K562 (cell line): Measurements from ENCODE around the gene C1QTNF5. TPM values are rescaled to one million over a fixed set of nuclear protein-coding genes. Genes with fewer than 3 reads are reported as not detected.
A peak's percentile ranks its signal among the peaks of the same experiment; 100 is the strongest.

ENCODE experiments used
- BDP1 ChIP-seq: IDR thresholded peaks from 3 replicates; pipeline ENCODE4 v1.6.1; 2011; ENCODE audit not compliant: insufficient read length, insufficient read depth
- EHMT2 ChIP-seq: fragments of 450-650 bp; IDR thresholded peaks from 2 replicates; pipeline ENCODE4 v1.6.1; 2018; ENCODE audit warnings: antibody characterized with exemption
- FIP1L1 ChIP-seq: fragments of 200-400 bp; formaldehyde crosslinking; IDR thresholded peaks from 2 replicates; pipeline ENCODE4 v1.6.1; 2018; ENCODE audit warnings: mild to moderate bottlenecking, low read depth, low read length; ENCODE audit not compliant: poor library complexity, severe bottlenecking
- HCFC1 ChIP-seq: IDR thresholded peaks from 2 replicates; pipeline ENCODE4 v1.6.1; 2012; ENCODE audit warnings: low read depth, low read length, improper control_type of control experiment
- L3MBTL2 ChIP-seq: fragments of 450-650 bp; IDR thresholded peaks from 2 replicates; pipeline ENCODE4 v1.6.1; 2016; ENCODE audit warnings: mild to moderate bottlenecking, moderate library complexity
- POLR2AphosphoS2 ChIP-seq: IDR thresholded peaks from 2 replicates; pipeline ENCODE4 v1.6.1; 2012; ENCODE audit warnings: low read length, improper control_type of control experiment
- POLR2H ChIP-seq: IDR thresholded peaks from 2 replicates; pipeline ENCODE4 v1.6.1; 2016; ENCODE audit warnings: missing genetic modification characterization, low read depth, mild to moderate bottlenecking, control low read depth, missing compliant biosample characterization, moderate library complexity
- SETDB1 ChIP-seq: IDR thresholded peaks from one replicate; pipeline ENCODE4 v1.6.1; 2012; ENCODE audit warnings: low read length, control low read depth, inconsistent platforms
- SIN3B ChIP-seq: fragments of 450-650 bp; IDR thresholded peaks from 2 replicates; pipeline ENCODE4 v1.6.1; 2017; ENCODE audit warnings: low read depth, mild to moderate bottlenecking, moderate library complexity
- SNRNP70 ChIP-seq: fragments of 200-400 bp; formaldehyde crosslinking; optimal IDR thresholded peaks from 2 replicates; pipeline ENCODE3; 2017; ENCODE audit warnings: low read depth, low read length
- SP1 ChIP-seq: sonication (generic); formaldehyde crosslinking; IDR thresholded peaks from 2 replicates; pipeline ENCODE4 v1.8.1; 2022; ENCODE audit warnings: mild to moderate bottlenecking, missing genetic modification reagents
- SRSF7 ChIP-seq: fragments of 200-400 bp; formaldehyde crosslinking; optimal IDR thresholded peaks from 2 replicates; pipeline ENCODE3; 2017; ENCODE audit warnings: mild to moderate bottlenecking, low read depth, low read length
- ZBTB7A ChIP-seq: IDR thresholded peaks from 2 replicates; pipeline ENCODE4 v1.6.1; 2011; ENCODE audit warnings: low read depth, mild to moderate bottlenecking, low read length, moderate library complexity, borderline replicate concordance; ENCODE audit not compliant: control insufficient read depth
- ZNF184 ChIP-seq: sonication (generic); formaldehyde crosslinking; IDR thresholded peaks from 2 replicates; pipeline ENCODE4 v1.5.0; 2020; ENCODE audit warnings: missing genetic modification reagents
- ZNF830 ChIP-seq: fragments of 250-450 bp; sonication (Bioruptor Pico); IDR thresholded peaks from 2 replicates; pipeline ENCODE4 v1.5.0; 2021; ENCODE audit warnings: mild to moderate bottlenecking
- polyA plus RNA-seq, 8 experiments: library from polyadenylated mRNA; depleted of rRNA in 4 of 8; stranded (reverse) in 5 of 8; unstranded in 3 of 8; fragments of >200 nt; fragmentation: Nextera tagmentation in 2 of 8; fragmentation: Illumina TruSeq in 1 of 8; extraction: Ambion mirVana in 2 of 8; extraction: Trizol in 1 of 8; gene quantifications; 2 replicates each; pipeline versions ENCODE4 v1.2.1 to v1.2.3, GENCODE V29; 2011 to 2014; ENCODE audit warnings: inconsistent platforms in 1 of 8, missing spikeins in 1 of 8
- total RNA-seq, 7 experiments: library from RNA; depleted of rRNA in 6 of 7; stranded (reverse); fragments of >200 nt in 6 of 7; fragmentation: Illumina TruSeq in 2 of 7; extraction: Trizol in 2 of 7; gene quantifications; 2 replicates each; pipeline versions ENCODE4 v1.2.1 to v1.2.3, GENCODE V29; 2011 to 2021; ENCODE audit warnings: low replicate concordance in 1 of 7
- TF ChIP-seq, protein P1 (sequence below): fragments of 250-450 bp; sonication (Bioruptor Pico); IDR thresholded peaks from 2 replicates; pipeline ENCODE4 v1.8.0; 2022; ENCODE audit warnings: moderate library complexity, mild to moderate bottlenecking, inconsistent platforms
- TF ChIP-seq, protein P2 (sequence below): sonication (generic); formaldehyde crosslinking; IDR thresholded peaks from 2 replicates; pipeline ENCODE4 v1.8.0; 2022; ENCODE audit warnings: mild to moderate bottlenecking, low read depth, missing genetic modification reagents
- TF ChIP-seq, protein P3 (sequence below): sonication (generic); formaldehyde crosslinking; IDR thresholded peaks from 2 replicates; pipeline ENCODE4 v1.8.1; 2023; ENCODE audit warnings: mild to moderate bottlenecking, missing genetic modification reagents
- TF ChIP-seq, protein P4 (sequence below): sonication (generic); formaldehyde crosslinking; IDR thresholded peaks from 2 replicates; pipeline ENCODE4 v1.8.0; 2022; ENCODE audit warnings: missing genetic modification reagents, mild to moderate bottlenecking, borderline replicate concordance
- TF ChIP-seq, protein P5 (sequence below): sonication (generic); formaldehyde crosslinking; IDR thresholded peaks from 2 replicates; pipeline ENCODE4 v1.5.0; 2020; ENCODE audit warnings: missing genetic modification reagents

C1QTNF5 gene
- total and polyA plus RNA-seq, 9 of the 15 experiments (the other 6 are each of a cell fraction or from before 2014, with no cell fraction given), result 0.07 to 0.76 (median 0.24) TPM; not detected in 1

DNA sequence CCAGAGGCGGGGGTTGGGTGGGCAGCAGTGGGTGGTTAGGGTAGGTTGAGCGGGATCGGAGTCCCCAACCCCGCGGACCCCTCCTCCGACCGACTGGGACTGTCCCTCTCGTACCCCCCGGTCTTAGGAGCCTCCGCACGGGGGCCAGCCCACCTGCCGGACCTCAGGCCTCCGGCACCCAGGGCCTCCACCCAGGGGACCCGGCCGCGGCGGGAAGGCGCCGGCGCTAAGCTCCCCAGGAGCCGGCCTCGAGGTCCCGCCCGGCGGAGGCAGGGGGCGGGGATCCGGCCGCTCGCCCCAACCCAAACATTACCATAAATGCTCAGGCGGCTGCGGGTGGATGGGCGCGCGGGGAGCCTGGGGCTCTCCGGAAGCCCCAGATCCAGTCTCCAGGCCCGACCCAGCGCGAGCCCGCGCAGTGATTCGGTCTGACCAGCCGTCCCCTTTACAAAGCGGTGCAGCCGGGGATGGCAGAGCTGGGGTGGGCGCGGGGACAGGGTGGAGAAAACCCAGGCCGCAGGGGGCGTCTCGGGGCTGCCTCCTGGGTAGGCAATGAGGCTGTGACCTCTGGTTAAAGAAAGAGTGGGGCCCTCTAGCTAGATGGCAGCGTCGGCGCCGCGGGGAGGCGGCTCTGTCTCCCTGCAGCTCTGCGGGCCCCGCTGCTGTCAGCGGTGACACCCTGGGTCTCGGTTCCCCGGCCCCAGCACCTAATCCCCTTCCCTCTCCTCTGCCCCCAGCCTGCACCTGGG, 19.7 kb downstream of the C1QTNF5 start (continued):
- TF ChIP-seq, protein P1, sequence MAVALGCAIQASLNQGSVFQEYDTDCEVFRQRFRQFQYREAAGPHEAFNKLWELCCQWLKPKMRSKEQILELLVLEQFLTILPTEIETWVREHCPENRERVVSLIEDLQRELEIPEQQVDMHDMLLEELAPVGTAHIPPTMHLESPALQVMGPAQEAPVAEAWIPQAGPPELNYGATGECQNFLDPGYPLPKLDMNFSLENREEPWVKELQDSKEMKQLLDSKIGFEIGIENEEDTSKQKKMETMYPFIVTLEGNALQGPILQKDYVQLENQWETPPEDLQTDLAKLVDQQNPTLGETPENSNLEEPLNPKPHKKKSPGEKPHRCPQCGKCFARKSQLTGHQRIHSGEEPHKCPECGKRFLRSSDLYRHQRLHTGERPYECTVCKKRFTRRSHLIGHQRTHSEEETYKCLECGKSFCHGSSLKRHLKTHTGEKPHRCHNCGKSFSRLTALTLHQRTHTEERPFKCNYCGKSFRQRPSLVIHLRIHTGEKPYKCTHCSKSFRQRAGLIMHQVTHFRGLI (CRISPR knock-in tag), result no peak
- TF ChIP-seq POLR2H (tag) (peak; percentile 82), POLR2AphosphoS2 (no peak), SNRNP70 (no peak), ZNF184 (CRISPR knock-in tag) (no peak), EHMT2 (no peak), SETDB1 (no peak), ZBTB7A (peak; percentile 35), ZNF830 (0 out of 2 replicates have a peak, but pooled peaks have one; percentile 27), SIN3B (no peak), SRSF7 (no peak), BDP1 (no peak), SP1 (CRISPR knock-in tag) (no peak), HCFC1 (no peak), FIP1L1 (peak; percentile 64), L3MBTL2 (peak; percentile 72)
- TF ChIP-seq, protein P2, sequence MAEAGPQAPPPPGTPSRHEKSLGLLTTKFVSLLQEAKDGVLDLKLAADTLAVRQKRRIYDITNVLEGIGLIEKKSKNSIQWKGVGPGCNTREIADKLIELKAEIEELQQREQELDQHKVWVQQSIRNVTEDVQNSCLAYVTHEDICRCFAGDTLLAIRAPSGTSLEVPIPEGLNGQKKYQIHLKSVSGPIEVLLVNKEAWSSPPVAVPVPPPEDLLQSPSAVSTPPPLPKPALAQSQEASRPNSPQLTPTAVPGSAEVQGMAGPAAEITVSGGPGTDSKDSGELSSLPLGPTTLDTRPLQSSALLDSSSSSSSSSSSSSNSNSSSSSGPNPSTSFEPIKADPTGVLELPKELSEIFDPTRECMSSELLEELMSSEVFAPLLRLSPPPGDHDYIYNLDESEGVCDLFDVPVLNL (CRISPR knock-in tag), result no peak
- TF ChIP-seq, protein P3, sequence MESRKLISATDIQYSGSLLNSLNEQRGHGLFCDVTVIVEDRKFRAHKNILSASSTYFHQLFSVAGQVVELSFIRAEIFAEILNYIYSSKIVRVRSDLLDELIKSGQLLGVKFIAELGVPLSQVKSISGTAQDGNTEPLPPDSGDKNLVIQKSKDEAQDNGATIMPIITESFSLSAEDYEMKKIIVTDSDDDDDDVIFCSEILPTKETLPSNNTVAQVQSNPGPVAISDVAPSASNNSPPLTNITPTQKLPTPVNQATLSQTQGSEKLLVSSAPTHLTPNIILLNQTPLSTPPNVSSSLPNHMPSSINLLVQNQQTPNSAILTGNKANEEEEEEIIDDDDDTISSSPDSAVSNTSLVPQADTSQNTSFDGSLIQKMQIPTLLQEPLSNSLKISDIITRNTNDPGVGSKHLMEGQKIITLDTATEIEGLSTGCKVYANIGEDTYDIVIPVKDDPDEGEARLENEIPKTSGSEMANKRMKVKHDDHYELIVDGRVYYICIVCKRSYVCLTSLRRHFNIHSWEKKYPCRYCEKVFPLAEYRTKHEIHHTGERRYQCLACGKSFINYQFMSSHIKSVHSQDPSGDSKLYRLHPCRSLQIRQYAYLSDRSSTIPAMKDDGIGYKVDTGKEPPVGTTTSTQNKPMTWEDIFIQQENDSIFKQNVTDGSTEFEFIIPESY (CRISPR knock-in tag), result no peak
- TF ChIP-seq, protein P4, sequence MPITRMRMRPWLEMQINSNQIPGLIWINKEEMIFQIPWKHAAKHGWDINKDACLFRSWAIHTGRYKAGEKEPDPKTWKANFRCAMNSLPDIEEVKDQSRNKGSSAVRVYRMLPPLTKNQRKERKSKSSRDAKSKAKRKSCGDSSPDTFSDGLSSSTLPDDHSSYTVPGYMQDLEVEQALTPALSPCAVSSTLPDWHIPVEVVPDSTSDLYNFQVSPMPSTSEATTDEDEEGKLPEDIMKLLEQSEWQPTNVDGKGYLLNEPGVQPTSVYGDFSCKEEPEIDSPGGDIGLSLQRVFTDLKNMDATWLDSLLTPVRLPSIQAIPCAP (CRISPR knock-in tag), result no peak
- TF ChIP-seq, protein P5, sequence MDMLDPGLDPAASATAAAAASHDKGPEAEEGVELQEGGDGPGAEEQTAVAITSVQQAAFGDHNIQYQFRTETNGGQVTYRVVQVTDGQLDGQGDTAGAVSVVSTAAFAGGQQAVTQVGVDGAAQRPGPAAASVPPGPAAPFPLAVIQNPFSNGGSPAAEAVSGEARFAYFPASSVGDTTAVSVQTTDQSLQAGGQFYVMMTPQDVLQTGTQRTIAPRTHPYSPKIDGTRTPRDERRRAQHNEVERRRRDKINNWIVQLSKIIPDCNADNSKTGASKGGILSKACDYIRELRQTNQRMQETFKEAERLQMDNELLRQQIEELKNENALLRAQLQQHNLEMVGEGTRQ (CRISPR knock-in tag), result no peak
